ENCODE data around the gene MICALL2.

DNA sequence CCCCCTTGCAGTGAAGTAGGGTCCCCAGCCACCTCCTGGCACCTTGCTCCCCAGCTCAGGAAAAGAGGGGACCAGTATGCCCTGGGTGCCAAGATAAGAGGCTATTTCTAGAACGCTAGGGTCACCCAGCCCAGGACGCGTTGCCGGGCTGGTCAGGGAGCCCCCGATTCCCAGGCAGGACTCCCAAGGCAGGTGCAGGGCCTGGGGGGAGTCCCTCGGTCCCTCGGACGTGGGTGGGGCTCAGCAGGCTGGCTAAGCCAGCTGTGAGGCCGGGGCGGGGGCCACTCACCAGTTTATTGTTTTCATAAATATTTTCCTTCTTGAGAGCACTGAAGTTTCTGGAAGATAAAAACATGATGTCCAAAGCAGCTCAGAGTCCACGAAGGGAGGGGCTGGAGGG is 9.3 kb downstream of the MICALL2 start:
- no peak for TF ChIP-seq POLR2A (IDR thresholded peaks at IDR 0.05)
- TF ChIP-seq, protein P1, sequence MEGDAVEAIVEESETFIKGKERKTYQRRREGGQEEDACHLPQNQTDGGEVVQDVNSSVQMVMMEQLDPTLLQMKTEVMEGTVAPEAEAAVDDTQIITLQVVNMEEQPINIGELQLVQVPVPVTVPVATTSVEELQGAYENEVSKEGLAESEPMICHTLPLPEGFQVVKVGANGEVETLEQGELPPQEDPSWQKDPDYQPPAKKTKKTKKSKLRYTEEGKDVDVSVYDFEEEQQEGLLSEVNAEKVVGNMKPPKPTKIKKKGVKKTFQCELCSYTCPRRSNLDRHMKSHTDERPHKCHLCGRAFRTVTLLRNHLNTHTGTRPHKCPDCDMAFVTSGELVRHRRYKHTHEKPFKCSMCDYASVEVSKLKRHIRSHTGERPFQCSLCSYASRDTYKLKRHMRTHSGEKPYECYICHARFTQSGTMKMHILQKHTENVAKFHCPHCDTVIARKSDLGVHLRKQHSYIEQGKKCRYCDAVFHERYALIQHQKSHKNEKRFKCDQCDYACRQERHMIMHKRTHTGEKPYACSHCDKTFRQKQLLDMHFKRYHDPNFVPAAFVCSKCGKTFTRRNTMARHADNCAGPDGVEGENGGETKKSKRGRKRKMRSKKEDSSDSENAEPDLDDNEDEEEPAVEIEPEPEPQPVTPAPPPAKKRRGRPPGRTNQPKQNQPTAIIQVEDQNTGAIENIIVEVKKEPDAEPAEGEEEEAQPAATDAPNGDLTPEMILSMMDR (IDR thresholded peaks at IDR 0.05), result no peak
